Measurements from ENCODE around the gene ORAI2. TPM values are rescaled to one million over a fixed set of nuclear protein-coding genes. Genes with fewer than 3 reads are reported as not detected.

The ORAI2 gene
- total RNA-seq, 2 donors from 2014 or later: 25.8 to 26.7 TPM

DNA sequence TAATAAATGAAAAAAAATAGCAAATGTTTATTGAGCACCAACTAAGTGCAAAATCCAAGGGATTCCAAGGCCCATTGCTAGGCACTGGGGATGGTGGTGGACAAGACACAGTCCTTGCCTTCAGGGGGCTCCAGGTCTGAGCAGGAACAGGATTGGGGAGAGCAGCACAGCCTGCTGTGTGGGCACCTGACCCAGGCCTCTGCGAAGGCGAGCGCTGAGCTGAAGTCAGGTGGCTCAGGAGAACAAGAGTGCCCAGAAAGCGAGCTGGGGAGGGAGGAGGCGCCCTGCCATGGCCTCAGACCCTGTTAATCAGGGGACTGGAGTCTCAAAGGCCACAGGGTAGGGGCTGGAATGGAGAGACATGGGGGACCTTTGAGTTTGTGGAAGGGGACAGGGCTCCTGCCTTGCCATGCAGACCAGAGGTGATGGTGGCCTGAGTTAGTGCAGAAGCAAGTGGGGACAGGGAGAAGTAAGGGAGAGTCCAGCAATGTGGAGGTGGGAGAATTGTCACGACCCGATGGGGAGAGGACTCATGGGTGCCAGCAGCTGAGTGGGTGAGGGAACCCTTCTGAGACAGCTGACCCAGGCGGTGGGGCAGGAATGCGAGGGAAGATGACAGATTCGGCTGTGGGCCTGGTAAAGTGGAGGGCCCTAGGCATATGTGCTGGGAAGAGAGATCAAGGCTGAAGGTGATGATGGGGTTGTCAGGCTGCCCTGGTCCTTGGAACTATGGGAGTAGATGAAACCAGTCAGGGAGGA, 4.1 kb upstream of the ORAI2 start:
- H3K36me3 Mint-ChIP-seq: peaks cover 15 to 26% of the 10 kb centered on the region in 2 donors
- H3K27ac Mint-ChIP-seq: peak overlapping the region; percentile 77 to 85
- ATAC-seq (no peak), DNase-seq (ENCODE audit: low spot score in 2 of 2) (no peak)
- H3K9me3 Mint-ChIP-seq: no peaks in the 10 kb centered on the region

DNA sequence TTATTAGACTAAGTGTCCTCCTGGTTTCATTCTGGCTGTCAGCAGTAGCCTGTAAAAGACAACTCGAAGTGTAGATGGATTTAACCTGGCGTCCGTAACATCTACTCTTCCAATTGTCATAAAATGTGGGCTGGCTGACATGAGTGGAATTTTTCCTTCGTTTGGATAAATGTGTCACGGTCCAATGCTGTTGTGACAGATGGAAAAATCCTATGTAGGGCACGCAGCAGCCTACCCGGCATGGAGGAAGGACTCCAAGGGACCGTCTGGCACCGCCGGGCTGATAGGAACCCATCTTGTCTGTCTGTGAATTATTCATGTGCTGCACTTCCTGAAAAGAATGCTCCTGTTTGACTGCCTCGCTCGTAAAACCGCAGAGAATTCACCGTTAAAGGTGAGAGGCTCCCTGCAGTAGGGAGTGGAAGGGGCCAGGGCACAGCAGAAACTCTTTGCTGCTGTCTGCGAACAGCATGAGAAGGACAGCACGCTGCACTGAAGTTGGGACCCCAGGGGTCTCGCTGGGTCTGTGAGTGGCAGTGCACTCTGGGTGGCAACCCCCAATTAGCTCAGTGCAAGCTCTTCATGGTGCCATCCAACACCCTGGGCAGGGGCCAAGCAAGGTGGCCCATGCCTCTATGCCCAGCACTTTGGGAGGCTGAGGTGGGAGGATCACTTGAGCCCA, 1.6 kb upstream of the ORAI2 start:
- Mint-ChIP-seq H3K36me3 (peaks cover 8% of the 10 kb centered on the region in 2 donors), H3K9me3 (no peaks in the 10 kb centered on the region), H3K27ac (peak overlapping the region; percentile 77 to 81)
- DNase-seq (ENCODE audit: low spot score in 2 of 2) (peak; percentile 42 to 67), ATAC-seq (peak; percentile 33 to 48)

GRCh38 chr7:102432442-102433218, 745 bp upstream of the ORAI2 start:
- Mint-ChIP-seq H3K27ac (peak overlapping the region; percentile 77 to 81), H3K9me3 (no peaks in the 10 kb centered on the region), H3K36me3 (peaks cover 8% of the 10 kb centered on the region in 2 donors)
- ATAC-seq (peak; percentile 5 to 8), DNase-seq (ENCODE audit: low spot score in 2 of 2) (no peak)

GRCh38 chr7:102434039-102434486, 688 bp downstream of the ORAI2 start:
- no peaks in the 10 kb centered on the region for H3K9me3 Mint-ChIP-seq
- ATAC-seq: peak; percentile 13 to 29
- peak overlapping the region; percentile 72 to 86 for H3K27ac Mint-ChIP-seq
- peaks cover 0 to 8% of the 10 kb centered on the region in 2 donors for H3K36me3 Mint-ChIP-seq
- DNase-seq (ENCODE audit: low spot score in 2 of 2): no peak

GRCh38 chr7:102436118-102436517, 2.7 kb downstream of the ORAI2 start:
- peak overlapping the region; percentile 29 to 50 for H3K27ac Mint-ChIP-seq
- peaks cover 0 to 8% of the 10 kb centered on the region in 2 donors for H3K36me3 Mint-ChIP-seq
- no peaks in the 10 kb centered on the region for H3K9me3 Mint-ChIP-seq
- ATAC-seq (no peak), DNase-seq (ENCODE audit: low spot score in 2 of 2) (no peak)

DNA sequence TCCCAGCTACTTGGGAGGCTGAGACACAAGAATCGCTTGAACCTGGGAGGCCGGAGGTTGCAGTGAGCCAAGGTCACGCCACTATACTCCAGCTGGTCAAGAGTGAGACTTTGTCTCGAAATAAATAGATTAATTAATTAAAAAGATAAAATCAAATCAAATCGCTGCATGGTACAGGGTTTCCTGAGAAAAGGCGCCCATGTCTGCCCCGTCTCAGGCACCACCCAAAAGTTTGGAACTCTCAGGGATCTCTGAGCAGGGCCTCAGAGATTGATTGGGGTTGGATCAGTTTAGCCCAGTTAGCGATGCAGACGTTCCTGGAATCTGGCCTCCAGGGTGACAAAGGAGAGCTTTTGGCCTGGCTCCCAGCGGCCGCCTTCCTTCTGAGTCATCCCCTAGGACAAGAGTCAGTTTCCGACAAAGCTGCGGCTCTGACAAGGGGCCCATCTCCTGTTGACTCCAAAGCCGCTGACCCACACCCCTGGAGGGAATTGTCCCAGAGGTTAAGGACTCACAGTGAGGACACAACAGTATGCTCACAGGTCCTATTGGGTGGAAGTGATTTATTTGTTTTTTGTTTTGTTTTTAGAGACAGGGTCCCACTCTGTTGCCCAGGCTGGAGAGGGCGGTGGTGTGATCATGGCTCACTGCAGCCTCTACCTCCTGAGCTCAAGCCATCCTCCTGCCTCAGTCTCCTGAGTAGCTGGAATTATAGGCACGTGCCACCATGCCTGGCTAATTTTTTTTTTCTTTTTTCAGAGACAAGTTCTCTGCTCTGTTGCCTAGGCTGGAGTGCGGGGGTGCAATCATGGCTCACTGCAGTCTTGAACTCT, 6.8 kb downstream of the ORAI2 start:
- ATAC-seq (no peak), DNase-seq (ENCODE audit: low spot score in 2 of 2) (no peak)
- Mint-ChIP-seq H3K27ac (no peak overlapping the region), H3K9me3 (no peaks in the 10 kb centered on the region), H3K36me3 (no peaks in the 10 kb centered on the region)

- H3K9me3 Mint-ChIP-seq: no peaks in the 10 kb centered on the region
- H3K27ac Mint-ChIP-seq: peak overlapping the region; percentile 61 to 76
- H3K36me3 Mint-ChIP-seq: no peaks in the 10 kb centered on the region
- DNase-seq (ENCODE audit: low spot score in 2 of 2): no peak
- ATAC-seq: no peak
Observed at GRCh38 chr7:102444961-102445673, 11.7 kb downstream of the ORAI2 start.

- Mint-ChIP-seq H3K27ac (peak overlapping the region; percentile 76 to 80), H3K36me3 (no peaks in the 10 kb centered on the region), H3K9me3 (no peaks in the 10 kb centered on the region)
- ATAC-seq (no peak), DNase-seq (ENCODE audit: low spot score in 2 of 2) (no peak)
Observed at GRCh38 chr7:102445674-102446071, 12.3 kb downstream of the ORAI2 start.

DNA sequence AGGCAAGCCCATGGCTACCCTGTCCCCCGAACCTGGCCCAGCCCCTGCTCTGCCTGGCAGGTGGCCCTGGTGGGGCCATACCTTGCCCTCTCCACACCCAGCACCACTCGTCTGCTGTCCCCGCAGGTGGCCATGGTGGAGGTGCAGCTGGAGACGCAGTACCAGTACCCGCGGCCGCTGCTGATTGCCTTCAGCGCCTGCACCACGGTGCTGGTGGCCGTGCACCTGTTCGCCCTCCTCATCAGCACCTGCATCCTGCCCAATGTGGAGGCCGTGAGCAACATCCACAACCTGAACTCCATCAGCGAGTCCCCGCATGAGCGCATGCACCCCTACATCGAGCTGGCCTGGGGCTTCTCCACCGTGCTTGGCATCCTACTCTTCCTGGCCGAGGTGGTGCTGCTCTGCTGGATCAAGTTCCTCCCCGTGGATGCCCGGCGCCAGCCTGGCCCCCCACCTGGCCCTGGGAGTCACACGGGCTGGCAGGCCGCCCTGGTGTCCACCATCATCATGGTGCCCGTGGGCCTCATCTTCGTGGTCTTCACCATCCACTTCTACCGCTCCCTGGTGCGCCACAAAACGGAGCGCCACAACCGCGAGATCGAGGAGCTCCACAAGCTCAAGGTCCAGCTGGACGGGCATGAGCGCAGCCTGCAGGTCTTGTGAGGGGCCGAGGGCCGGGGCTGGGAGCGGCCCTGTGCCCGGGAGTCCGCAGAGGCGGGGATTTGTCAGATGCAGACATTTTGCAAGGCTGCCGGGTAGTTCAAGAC, 13.2 kb downstream of the ORAI2 start:
- Mint-ChIP-seq H3K27ac (peak overlapping the region in 1 of 2 donors; percentile 76), H3K9me3 (no peaks in the 10 kb centered on the region), H3K36me3 (no peaks in the 10 kb centered on the region)
- DNase-seq (ENCODE audit: low spot score in 2 of 2) (no peak), ATAC-seq (no peak)

- peak overlapping the region in 1 of 2 donors; percentile 76 for H3K27ac Mint-ChIP-seq
- H3K36me3 Mint-ChIP-seq: no peaks in the 10 kb centered on the region
- no peak for DNase-seq (ENCODE audit: low spot score in 2 of 2)
- no peaks in the 10 kb centered on the region for H3K9me3 Mint-ChIP-seq
- no peak for ATAC-seq
Observed at GRCh38 chr7:102447311-102447710, 13.9 kb downstream of the ORAI2 start.

- Mint-ChIP-seq H3K36me3 (no peaks in the 10 kb centered on the region), H3K27ac (no peak overlapping the region), H3K9me3 (no peaks in the 10 kb centered on the region)
- ATAC-seq (no peak), DNase-seq (ENCODE audit: low spot score in 2 of 2) (no peak)
Observed at GRCh38 chr7:102449136-102449535, 15.8 kb downstream of the ORAI2 start.

DNA sequence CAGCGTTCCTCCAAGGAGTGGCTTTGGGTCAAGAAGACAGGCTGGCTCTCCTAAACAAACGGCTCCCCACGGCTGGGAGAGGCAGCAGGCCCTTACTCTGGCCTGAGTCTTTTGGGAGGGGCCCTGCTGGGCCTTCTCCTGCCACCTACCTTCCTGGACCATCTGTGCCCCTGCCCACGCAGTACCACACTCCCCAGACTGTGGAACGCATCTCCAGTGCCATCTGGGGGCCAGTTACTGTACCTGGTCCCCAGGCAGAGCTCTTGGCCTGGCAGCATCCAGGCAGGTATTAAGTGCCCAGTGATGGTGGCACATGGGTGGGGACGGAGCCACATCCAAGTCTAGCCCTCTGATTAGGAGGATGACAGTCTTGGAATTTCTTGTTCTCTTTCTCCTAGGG, 16.9 kb downstream of the ORAI2 start:
- no peaks in the 10 kb centered on the region for H3K9me3 Mint-ChIP-seq
- peak overlapping the region in 1 of 2 donors; percentile 66 for H3K27ac Mint-ChIP-seq
- H3K36me3 Mint-ChIP-seq: no peaks in the 10 kb centered on the region
- peak; percentile 71 to 85 for ATAC-seq
- no peak for DNase-seq (ENCODE audit: low spot score in 2 of 2)

- no peak for DNase-seq (ENCODE audit: low spot score in 2 of 2)
- Mint-ChIP-seq H3K9me3 (no peaks in the 10 kb centered on the region), H3K36me3 (no peaks in the 10 kb centered on the region), H3K27ac (no peak overlapping the region)
- no peak for ATAC-seq
Observed at GRCh38 chr7:102451371-102452054, 18.1 kb downstream of the ORAI2 start.

DNA sequence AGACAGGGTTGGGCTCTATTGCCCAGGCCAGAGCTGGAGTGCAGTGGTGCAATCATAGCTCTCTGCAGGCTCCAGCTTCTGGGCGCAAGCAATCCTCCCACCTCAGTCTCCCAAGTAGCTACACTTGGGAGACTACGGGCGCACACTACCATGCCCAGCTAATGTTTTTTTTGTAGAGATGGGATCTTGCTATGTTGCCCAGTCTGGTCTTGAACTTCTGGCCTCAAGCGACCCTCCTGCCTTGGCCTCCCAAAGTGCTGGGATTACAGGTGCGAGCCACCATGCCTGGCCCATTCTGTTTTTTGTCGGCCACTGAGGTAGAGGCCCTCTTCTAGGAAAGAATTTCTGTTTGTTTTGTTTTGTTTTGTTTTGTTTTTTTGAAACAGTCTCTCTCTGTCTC, 19.1 kb downstream of the ORAI2 start:
- ATAC-seq (no peak), DNase-seq (ENCODE audit: low spot score in 2 of 2) (no peak)
- Mint-ChIP-seq H3K9me3 (no peaks in the 10 kb centered on the region), H3K27ac (peak overlapping the region in 1 of 2 donors; percentile 73), H3K36me3 (no peaks in the 10 kb centered on the region)

- no peak for DNase-seq (ENCODE audit: low spot score in 2 of 2)
- peak overlapping the region in 1 of 2 donors; percentile 73 for H3K27ac Mint-ChIP-seq
- H3K9me3 Mint-ChIP-seq: no peaks in the 10 kb centered on the region
- ATAC-seq: no peak
- no peaks in the 10 kb centered on the region for H3K36me3 Mint-ChIP-seq
Observed at GRCh38 chr7:102453319-102453718, 19.9 kb downstream of the ORAI2 start.

Data from activated naive CD4-positive, alpha-beta T cell treated with anti-CD3 and anti-CD28 coated beads, Interleukin-2, amount 50 U/mL, for 72 hours (primary cell).